OCI-LY7 (cell line): ENCODE measurements around the gene PI4K2B.

ENCODE experiments used
- EZH2phosphoT487 ChIP-seq: fragments of 200-600 bp; sonication (generic); IDR thresholded peaks from 2 replicates; pipeline ENCODE4 v1.6.1; 2018; ENCODE audit warnings: low read depth, borderline replicate concordance, mild to moderate bottlenecking, mixed run types, antibody characterized with exemption, low read length, moderate library complexity, mixed read lengths
- TF ChIP-seq, protein P1 (sequence below): fragments of 200-600 bp; sonication (generic); conservative IDR thresholded peaks from 2 replicates; pipeline ENCODE4 v1.5.1; 2014; ENCODE audit warnings: mild to moderate bottlenecking, antibody characterized with exemption, low read length, moderate library complexity, mixed read lengths

DNA sequence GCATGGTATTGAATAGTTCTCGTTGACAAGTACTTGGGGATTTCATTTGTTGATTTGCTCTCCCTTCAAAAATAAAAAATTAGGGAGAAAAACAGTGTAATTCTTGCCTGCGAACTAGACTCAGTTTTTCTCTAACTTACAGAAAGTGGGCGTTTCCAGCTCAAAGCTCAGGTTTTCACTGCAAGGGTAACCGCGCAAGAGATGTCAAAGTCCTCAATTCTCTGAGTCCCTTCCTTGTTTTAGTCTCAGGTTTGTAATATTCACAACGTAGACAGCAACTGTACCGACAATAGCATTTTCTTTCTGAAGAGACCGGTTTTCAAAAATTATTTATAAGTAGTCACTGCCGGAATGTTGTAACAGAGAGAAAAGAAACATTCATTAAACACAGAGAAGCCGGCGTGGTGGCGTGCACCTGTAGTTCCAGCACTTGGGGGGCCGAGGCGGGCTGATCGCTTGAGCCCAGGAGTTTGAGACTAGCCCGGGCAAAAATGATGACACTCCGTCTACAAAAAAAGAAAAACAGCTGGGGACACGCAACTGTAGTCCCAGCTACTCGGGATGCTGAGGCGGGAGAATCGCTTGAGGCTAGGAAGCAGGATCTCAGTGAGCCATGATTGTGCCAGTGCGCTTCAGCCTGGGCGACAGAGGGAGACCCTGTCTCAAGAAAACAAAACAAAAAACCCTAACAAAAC is 79.5 kb downstream of the PI4K2B start:
- TF ChIP-seq, protein P1, sequence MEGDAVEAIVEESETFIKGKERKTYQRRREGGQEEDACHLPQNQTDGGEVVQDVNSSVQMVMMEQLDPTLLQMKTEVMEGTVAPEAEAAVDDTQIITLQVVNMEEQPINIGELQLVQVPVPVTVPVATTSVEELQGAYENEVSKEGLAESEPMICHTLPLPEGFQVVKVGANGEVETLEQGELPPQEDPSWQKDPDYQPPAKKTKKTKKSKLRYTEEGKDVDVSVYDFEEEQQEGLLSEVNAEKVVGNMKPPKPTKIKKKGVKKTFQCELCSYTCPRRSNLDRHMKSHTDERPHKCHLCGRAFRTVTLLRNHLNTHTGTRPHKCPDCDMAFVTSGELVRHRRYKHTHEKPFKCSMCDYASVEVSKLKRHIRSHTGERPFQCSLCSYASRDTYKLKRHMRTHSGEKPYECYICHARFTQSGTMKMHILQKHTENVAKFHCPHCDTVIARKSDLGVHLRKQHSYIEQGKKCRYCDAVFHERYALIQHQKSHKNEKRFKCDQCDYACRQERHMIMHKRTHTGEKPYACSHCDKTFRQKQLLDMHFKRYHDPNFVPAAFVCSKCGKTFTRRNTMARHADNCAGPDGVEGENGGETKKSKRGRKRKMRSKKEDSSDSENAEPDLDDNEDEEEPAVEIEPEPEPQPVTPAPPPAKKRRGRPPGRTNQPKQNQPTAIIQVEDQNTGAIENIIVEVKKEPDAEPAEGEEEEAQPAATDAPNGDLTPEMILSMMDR = no peak
- no peak for TF ChIP-seq EZH2phosphoT487
